OCI-LY7 (cell line): ENCODE results near the gene CAMKV. TPM values are rescaled to one million over a fixed set of nuclear protein-coding genes. Genes with fewer than 3 reads are reported as not detected.

ENCODE experiments used
- BruUV-seq: library from RNA; stranded (reverse); fragments of 400-500 nt; replicated peaks from 2 replicates; lab custom pipeline; 2021; lab: Mats Ljungman, UMichigan
- CTCF ChIA-PET: fragments of 300-600 bp; sonication (Branson Sonifier 250); formaldehyde crosslinking; loops from one replicate; lab custom pipeline; 2022; ENCODE audit warnings: antibody characterized with exemption; ENCODE audit not compliant: unreplicated experiment; lab: Charles Lee
- POLR2A ChIA-PET: fragments of 300-600 bp; sonication (Branson Sonifier 250); formaldehyde crosslinking; loops from one replicate; lab custom pipeline; 2022; ENCODE audit warnings: antibody characterized with exemption; lab: Charles Lee
- DNase-seq: peaks from one replicate; pipeline ENCODE4 v3.0.0-alpha.2; 2015; ENCODE audit warnings: low spot score
- H2AFZ ChIP-seq: fragments of 200-600 bp; sonication (generic), shearing (Covaris generic); 2 replicates; pipeline ENCODE4 v1.6.1; 2014; ENCODE audit warnings: mild to moderate bottlenecking, antibody characterized with exemption, low read length, moderate library complexity
- H3K27ac ChIP-seq: fragments of 200-600 bp; sonication (generic); 2 replicates; pipeline ENCODE4 v1.5.1; 2014; ENCODE audit warnings: mixed run types, low read depth, mild to moderate bottlenecking, moderate library complexity, low read length, inconsistent platforms; ENCODE audit not compliant: poor library complexity, severe bottlenecking
- H3K36me3 ChIP-seq: fragments of 200-600 bp; sonication (generic); 2 replicates; pipeline ENCODE4 v1.6.1; 2014; ENCODE audit warnings: mild to moderate bottlenecking, antibody characterized with exemption, low read length, moderate library complexity, mixed read lengths; ENCODE audit not compliant: insufficient read depth
- H3K4me1 ChIP-seq: fragments of 200-600 bp; sonication (generic); 2 replicates; pipeline ENCODE4 v1.5.1; 2014; ENCODE audit warnings: mild to moderate bottlenecking, low read length; ENCODE audit not compliant: insufficient read depth, poor library complexity, severe bottlenecking
- H3K4me2 ChIP-seq: fragments of 200-600 bp; sonication (generic); 2 replicates; pipeline ENCODE4 v1.6.1; 2014; ENCODE audit warnings: mild to moderate bottlenecking, low read length
- H3K4me3 ChIP-seq: fragments of 200-600 bp; sonication (generic); 2 replicates; pipeline ENCODE4 v1.5.1; 2014; ENCODE audit warnings: mild to moderate bottlenecking, low read depth, low read length; ENCODE audit not compliant: poor library complexity, severe bottlenecking
- H3K79me2 ChIP-seq: fragments of 200-600 bp; sonication (generic); 2 replicates; pipeline ENCODE4 v1.6.1; 2016; ENCODE audit warnings: low read depth, mild to moderate bottlenecking, low read length, moderate library complexity, mixed read lengths; ENCODE audit not compliant: insufficient read depth
- H3K9me2 ChIP-seq: fragments of 200-600 bp; sonication (generic); 2 replicates; pipeline ENCODE4 v1.6.1; 2016; ENCODE audit warnings: mild to moderate bottlenecking, low read length, mixed read lengths; ENCODE audit not compliant: insufficient read depth
- H3K9me3 ChIP-seq: fragments of 200-600 bp; sonication (generic); 2 replicates; pipeline ENCODE4 v1.6.1; 2014; ENCODE audit warnings: mild to moderate bottlenecking, mixed run types, low read length, mixed read lengths
- H4K20me1 ChIP-seq: fragments of 200-600 bp; sonication (generic); 2 replicates; pipeline ENCODE4 v1.6.1; 2014; ENCODE audit warnings: mild to moderate bottlenecking, antibody characterized with exemption, low read length, moderate library complexity, mixed read lengths; ENCODE audit not compliant: insufficient read depth
- CTCF ChIP-seq: fragments of 200-600 bp; sonication (generic); conservative IDR thresholded peaks from 2 replicates; pipeline ENCODE4 v1.5.1; 2014; ENCODE audit warnings: mild to moderate bottlenecking, antibody characterized with exemption, low read length, moderate library complexity, mixed read lengths
- EZH2phosphoT487 ChIP-seq: fragments of 200-600 bp; sonication (generic); IDR thresholded peaks from 2 replicates; pipeline ENCODE4 v1.6.1; 2018; ENCODE audit warnings: low read depth, borderline replicate concordance, mild to moderate bottlenecking, mixed run types, antibody characterized with exemption, low read length, moderate library complexity, mixed read lengths
- intact Hi-C: fragments of 100-400 bp; cut with micrococcal nuclease; formaldehyde crosslinking; loops from one replicate; pipeline ENCODE4 v1.10.0; 2022; ENCODE audit not compliant: unreplicated experiment
- total RNA-seq, 2 experiments: library from RNA; depleted of rRNA in 1 of 2; stranded (reverse); fragments of >200 nt in 1 of 2; shearing (Covaris generic) in 1 of 2; gene quantifications; 2 replicates each; pipeline ENCODE4 v1.2.3, GENCODE V29; 2014 to 2022

Gene CAMKV
- total RNA-seq, 2 experiments from 2014 or later = 0.63 TPM; not detected in 1

- Histone ChIP-seq H3K27ac (no peak overlapping the region), H3K9me3 (no peaks in the 10 kb centered on the region), H4K20me1 (no peaks in the 10 kb centered on the region), H3K9me2 (no peaks in the 10 kb centered on the region), H3K4me1 (peaks cover 18% of the 10 kb centered on the region), H3K36me3 (no peaks in the 10 kb centered on the region), H3K4me2 (peak overlapping the region; percentile 40; the same call in 1 of the 2 replicates), H3K4me3 (no peak overlapping the region), H2AFZ (no peak overlapping the region), H3K79me2 (no peaks in the 10 kb centered on the region)
- peak; percentile 70 for DNase-seq
- BruUV-seq = no TSS peak
- intact Hi-C loops = loop anchor here (5.0 kb wide), 1 partner anchor 43 kb away; the partner anchor contains the start of gene TRAIP
- TF ChIP-seq EZH2phosphoT487 (no peak), CTCF (peak; percentile 79)
- ChIA-PET CTCF (interaction anchor here (0.6 kb wide), 1 partner anchor 91 kb away, joined by 7 read pairs; no protein-coding TSS in a partner anchor), POLR2A (interaction anchor here (0.6 to 1.0 kb wide), 3 partner anchors 11 to 171 kb away, joined by 3 to 5 read pairs (median 4); no protein-coding TSS in a partner anchor)
These were observed 30.1 kb upstream of the CAMKV start for GRCh38 chr3:49899815-49900214.

GRCh38 chr3:49898991-49899390, 29.3 kb upstream of the CAMKV start:
- POLR2A ChIA-PET = no interaction called here
- intact Hi-C loops = no loop called here

More at GRCh38 chr3:49898991-49899390, 29.3 kb upstream of the CAMKV start:
- CTCF ChIA-PET = interaction anchor here (0.6 kb wide), 1 partner anchor 60 kb away, joined by 3 read pairs; no protein-coding TSS in a partner anchor
- no peaks in the 10 kb centered on the region for H3K9me3 ChIP-seq
- no peak overlapping the region for H2AFZ ChIP-seq
- H3K4me2 ChIP-seq = no peak overlapping the region
- no peak for DNase-seq
- no peaks in the 10 kb centered on the region for H4K20me1 ChIP-seq
- H3K79me2 ChIP-seq = no peaks in the 10 kb centered on the region
- H3K9me2 ChIP-seq = no peaks in the 10 kb centered on the region
- no peak for TF ChIP-seq CTCF
- TF ChIP-seq EZH2phosphoT487 = no peak
- no peak overlapping the region for H3K4me3 ChIP-seq
- BruUV-seq = no TSS peak
- no peak overlapping the region for H3K27ac ChIP-seq
- peaks cover 18% of the 10 kb centered on the region for H3K4me1 ChIP-seq
- no peaks in the 10 kb centered on the region for H3K36me3 ChIP-seq
